Activated T-cell treated with anti-CD3 and anti-CD28 coated beads for 1 hour (primary cell): ENCODE data around the gene CLCA2.
A peak's percentile ranks its signal among the peaks of the same experiment; 100 is the strongest.

Source experiments
- DNase-seq: peaks from one replicate; pipeline ENCODE4 v3.0.0-alpha.2; 2020; ENCODE audit warnings: low read depth

The CLCA2 gene

GRCh38 chr1:86423873-86424272 lies at the start of gene CLCA2:
Gene CLCA2 (plus strand): TSS chr1:86424171. CDS start chr1:86424248, 77 bp downstream.
- no peak for DNase-seq

- no peak for DNase-seq
These were observed 48.3 kb upstream of the CLCA2 start for GRCh38 chr1:86375688-86376087.

- no peak for DNase-seq
These were observed 46.6 kb upstream of the CLCA2 start for GRCh38 chr1:86377341-86377740.

- no peak for DNase-seq
These were observed 45.2 kb upstream of the CLCA2 start for GRCh38 chr1:86378813-86379212.

GRCh38 chr1:86380257-86380861 lies 43.6 kb upstream of the CLCA2 start:
- no peak for DNase-seq

GRCh38 chr1:86381223-86381622 lies 42.7 kb upstream of the CLCA2 start:
- DNase-seq: no peak

GRCh38 chr1:86382878-86383277 lies 41.1 kb upstream of the CLCA2 start:
- DNase-seq: no peak

- DNase-seq: no peak
These were observed 35.9 kb upstream of the CLCA2 start for GRCh38 chr1:86387916-86388627.

- no peak for DNase-seq
These were observed 35.2 kb upstream of the CLCA2 start for GRCh38 chr1:86388777-86389176.

GRCh38 chr1:86389307-86389706 lies 34.7 kb upstream of the CLCA2 start:
- DNase-seq: no peak

- no peak for DNase-seq
These were observed 29.6 kb upstream of the CLCA2 start for GRCh38 chr1:86394416-86394815.

- peak; percentile 78 for DNase-seq
These were observed 28.0 kb upstream of the CLCA2 start, which contains the start of gene ODF2L for GRCh38 chr1:86395751-86396497. Gene ODF2L (minus strand): TSS chr1:86396323. CDS start chr1:86387027, 9,296 bp downstream.

GRCh38 chr1:86396498-86396890 lies 27.5 kb upstream of the CLCA2 start:
- DNase-seq: no peak

GRCh38 chr1:86409416-86410021 lies 14.5 kb upstream of the CLCA2 start:
- no peak for DNase-seq

- DNase-seq: no peak
These were observed 13.1 kb upstream of the CLCA2 start for GRCh38 chr1:86410879-86411278.

- DNase-seq: no peak
These were observed 7.6 kb upstream of the CLCA2 start for GRCh38 chr1:86416343-86416742.

GRCh38 chr1:86419277-86419903 lies 4.6 kb upstream of the CLCA2 start:
- peak; percentile 14 for DNase-seq

- no peak for DNase-seq
These were observed 2.2 kb upstream of the CLCA2 start for GRCh38 chr1:86421601-86422280.

- no peak for DNase-seq
These were observed 498 bp upstream of the CLCA2 start for GRCh38 chr1:86423473-86423872.

GRCh38 chr1:86429122-86429725 lies 5.3 kb downstream of the CLCA2 start:
- no peak for DNase-seq

GRCh38 chr1:86429835-86430234 lies 5.9 kb downstream of the CLCA2 start:
- DNase-seq: no peak
